CD4-positive, alpha-beta T cell (primary cell): Measurements from ENCODE around the gene ERFE. TPM values are rescaled to one million over a fixed set of nuclear protein-coding genes. Genes with fewer than 3 reads are reported as not detected.

Experiments used
- ATAC-seq: fragments of 200-7000 bp; cut with Tn5 transposase; one replicate; pipeline ENCODE4 v1.10.0; 2022; ENCODE audit warnings: mild to moderate bottlenecking; ENCODE audit not compliant: poor library complexity
- CTCF ChIA-PET: fragments of 350-600 bp; sonication (Branson Sonifier 250); formaldehyde crosslinking; loops from one replicate; lab custom pipeline; 2021; ENCODE audit warnings: antibody characterized with exemption, inconsistent platforms; lab: Charles Lee
- POLR2A ChIA-PET: fragments of 350-600 bp; sonication (Branson Sonifier 250); formaldehyde crosslinking; loops from one replicate; lab custom pipeline; 2021; ENCODE audit warnings: antibody characterized with exemption, inconsistent platforms; lab: Charles Lee
- DNase-seq, 14 experiments: peaks; one replicate each; pipeline ENCODE4 v3.0.0-alpha.2; 2013 to 2020; ENCODE audit warnings: mixed read lengths in 2 of 14
- H3K27ac ChIP-seq, 2 donors: one replicate each; pipeline versions ENCODE4 v1.5.1 to v1.7.0; 2013; ENCODE audit warnings: low read length in 2 of 2, low read depth in 1 of 2, mild to moderate bottlenecking in 1 of 2
- H3K27me3 ChIP-seq, 2 experiments: 1 replicate in 1 of 2; 2 replicates in 1 of 2; pipeline versions ENCODE4 v1.6.1 to v1.7.0; 2013; ENCODE audit warnings: low read length in 2 of 2, control low read depth in 1 of 2, mild to moderate bottlenecking in 1 of 2, moderate library complexity in 1 of 2; ENCODE audit not compliant: insufficient read depth in 2 of 2, control insufficient read depth in 1 of 2
- H3K36me3 ChIP-seq: one replicate; pipeline ENCODE4 v1.6.1; 2013; ENCODE audit warnings: low read length, control low read depth; ENCODE audit not compliant: insufficient read depth
- H3K4me1 ChIP-seq: one replicate; pipeline ENCODE4 v1.6.1; 2013; ENCODE audit warnings: low read length, control low read depth; ENCODE audit not compliant: insufficient read depth
- H3K4me3 ChIP-seq: one replicate; pipeline ENCODE4 v1.5.1; 2013; ENCODE audit warnings: mild to moderate bottlenecking, low read length, moderate library complexity
- H3K9me3 ChIP-seq, 2 experiments: 1 replicate in 1 of 2; 2 replicates in 1 of 2; pipeline versions ENCODE4 v1.6.1 to v1.7.0; 2013; ENCODE audit warnings: low read length in 2 of 2, mild to moderate bottlenecking in 2 of 2, control low read depth in 1 of 2, moderate library complexity in 1 of 2; ENCODE audit not compliant: control insufficient read depth in 1 of 2, insufficient read depth in 1 of 2
- H3K27ac Mint-ChIP-seq: one replicate; pipeline ENCODE4 v1.8.0; 2020; ENCODE audit warnings: mixed read lengths
- H3K27me3 Mint-ChIP-seq: one replicate; pipeline ENCODE4 v1.8.0; 2021; ENCODE audit warnings: mixed read lengths
- H3K36me3 Mint-ChIP-seq: one replicate; pipeline ENCODE4 v1.8.0; 2021; ENCODE audit warnings: low read depth, mixed read lengths
- H3K4me1 Mint-ChIP-seq: one replicate; pipeline ENCODE4 v1.8.0; 2021; ENCODE audit warnings: low read depth, mixed read lengths
- H3K4me3 Mint-ChIP-seq: one replicate; pipeline ENCODE4 v1.8.0; 2020; ENCODE audit warnings: mild to moderate bottlenecking, mixed read lengths
- H3K9me3 Mint-ChIP-seq: one replicate; pipeline ENCODE4 v1.8.0; 2020; ENCODE audit warnings: mixed read lengths
- intact Hi-C, 2 experiments: fragments of 100-400 bp; cut with DNase I in 1 of 2; cut with micrococcal nuclease in 1 of 2; formaldehyde crosslinking; loops; one replicate each; pipeline versions ENCODE4 v1.15.1 to v1.9.0; 2023 to 2025; cut with DNase I, micrococcal nuclease
- total RNA-seq, 174 experiments: library from RNA in 2 of 174; stranded (reverse) in 2 of 174; gene quantifications; one replicate each; pipeline ENCODE4 v1.2.3 and lab custom pipeline; 2021 to 2026
- TF ChIP-seq, protein P1 (sequence below): fragments of 200-600 bp; IDR thresholded peaks from one replicate; pipeline ENCODE4 v1.8.0; 2022; ENCODE audit warnings: antibody characterized with exemption, mild to moderate bottlenecking

ERFE gene
- total RNA-seq, 2 experiments from 2014 or later: not detected

DNA sequence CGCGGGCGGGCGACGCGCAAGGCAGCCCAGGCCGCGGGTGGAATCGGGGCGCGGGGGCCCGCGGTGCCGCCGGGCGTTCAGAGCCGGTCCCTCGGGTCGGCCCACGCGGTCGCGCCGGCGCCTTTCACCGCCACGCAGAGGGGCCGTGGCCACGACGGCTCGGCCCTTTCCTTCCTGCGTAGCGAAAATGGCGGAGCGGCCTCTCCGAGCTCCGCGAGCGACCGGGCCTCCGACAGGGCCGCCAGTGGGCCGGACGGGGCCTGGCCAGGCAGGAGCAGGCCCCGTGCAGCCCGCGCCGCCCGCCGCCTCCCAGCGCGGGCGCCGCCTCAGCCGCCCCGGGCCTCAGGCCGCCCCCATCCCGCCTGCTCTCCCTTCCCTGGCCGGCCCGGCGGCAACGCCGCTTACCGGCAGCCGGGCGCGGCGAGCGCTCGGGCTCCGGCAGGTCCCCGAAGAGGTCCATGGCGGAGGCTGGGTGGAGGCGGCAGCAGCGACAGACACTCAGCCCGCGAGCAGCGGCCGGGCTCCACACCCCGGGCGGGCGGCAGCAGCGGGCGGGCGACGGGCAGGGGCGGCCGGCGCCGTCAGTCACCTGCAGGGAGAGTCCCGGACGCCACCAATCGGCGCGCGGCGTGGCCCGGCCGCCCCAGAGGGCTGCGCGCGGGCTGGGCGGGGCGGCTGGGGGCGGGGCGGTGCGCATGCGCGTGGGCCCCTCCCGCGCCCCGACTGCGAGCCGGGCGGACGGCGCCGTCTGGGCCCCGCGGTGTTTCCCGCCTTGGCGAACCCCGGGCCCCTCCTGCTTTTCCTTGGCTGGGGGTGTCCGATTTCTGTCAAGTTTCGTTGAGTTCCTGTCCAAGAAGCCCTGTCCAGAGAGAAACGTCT lies 44.6 kb downstream of the ERFE start, which contains the start of gene ILKAP:
Gene ILKAP (minus strand): TSS at position 602 of the 879 bp plus-strand sequence. CDS start 142 bp downstream, at position 460.
- DNase-seq: peak; percentile 83 to 97 (median 89)
- Histone ChIP-seq H3K4me1 (peaks cover 34% of the 10 kb centered on the region), H3K36me3 (no peaks in the 10 kb centered on the region), H3K4me3 (peak within 1 kb of the TSS; percentile 70), H3K27ac (peak within 1 kb of the TSS; percentile 77 to 79), H3K27me3 (no peaks in the 10 kb centered on the region), H3K9me3 (no peaks in the 10 kb centered on the region)
- Mint-ChIP-seq H3K27me3 (no peaks in the 10 kb centered on the region), H3K4me3 (peak within 1 kb of the TSS; percentile 95), H3K9me3 (no peaks in the 10 kb centered on the region), H3K27ac (peak within 1 kb of the TSS; percentile 91), H3K4me1 (peaks cover 40% of the 10 kb centered on the region), H3K36me3 (peaks cover 13% of the 10 kb centered on the region)
- TF ChIP-seq, protein P1, sequence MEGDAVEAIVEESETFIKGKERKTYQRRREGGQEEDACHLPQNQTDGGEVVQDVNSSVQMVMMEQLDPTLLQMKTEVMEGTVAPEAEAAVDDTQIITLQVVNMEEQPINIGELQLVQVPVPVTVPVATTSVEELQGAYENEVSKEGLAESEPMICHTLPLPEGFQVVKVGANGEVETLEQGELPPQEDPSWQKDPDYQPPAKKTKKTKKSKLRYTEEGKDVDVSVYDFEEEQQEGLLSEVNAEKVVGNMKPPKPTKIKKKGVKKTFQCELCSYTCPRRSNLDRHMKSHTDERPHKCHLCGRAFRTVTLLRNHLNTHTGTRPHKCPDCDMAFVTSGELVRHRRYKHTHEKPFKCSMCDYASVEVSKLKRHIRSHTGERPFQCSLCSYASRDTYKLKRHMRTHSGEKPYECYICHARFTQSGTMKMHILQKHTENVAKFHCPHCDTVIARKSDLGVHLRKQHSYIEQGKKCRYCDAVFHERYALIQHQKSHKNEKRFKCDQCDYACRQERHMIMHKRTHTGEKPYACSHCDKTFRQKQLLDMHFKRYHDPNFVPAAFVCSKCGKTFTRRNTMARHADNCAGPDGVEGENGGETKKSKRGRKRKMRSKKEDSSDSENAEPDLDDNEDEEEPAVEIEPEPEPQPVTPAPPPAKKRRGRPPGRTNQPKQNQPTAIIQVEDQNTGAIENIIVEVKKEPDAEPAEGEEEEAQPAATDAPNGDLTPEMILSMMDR: no peak
- ChIA-PET POLR2A (interaction anchor here (0.8 to 2.6 kb wide), 10 partner anchors 16 to 235 kb away, joined by 3 to 18 read pairs (median 4); partner anchors contain the start of genes PER2 and SCLY), CTCF (interaction anchor here (1.4 to 1.5 kb wide), 2 partner anchors 28 to 60 kb away, joined by 3 to 4 read pairs; no protein-coding TSS in a partner anchor)
- ATAC-seq: peak; percentile 97
- intact Hi-C loops: loop anchor here (1.0 to 10.0 kb wide), 6 partner anchors 27 to 509 kb away; partner anchors contain the start of genes ASB1 (in 1 of the 2), PER2 (in 1 of the 2), SCLY (in 1 of the 2) and UBE2F (in 1 of the 2)

DNA sequence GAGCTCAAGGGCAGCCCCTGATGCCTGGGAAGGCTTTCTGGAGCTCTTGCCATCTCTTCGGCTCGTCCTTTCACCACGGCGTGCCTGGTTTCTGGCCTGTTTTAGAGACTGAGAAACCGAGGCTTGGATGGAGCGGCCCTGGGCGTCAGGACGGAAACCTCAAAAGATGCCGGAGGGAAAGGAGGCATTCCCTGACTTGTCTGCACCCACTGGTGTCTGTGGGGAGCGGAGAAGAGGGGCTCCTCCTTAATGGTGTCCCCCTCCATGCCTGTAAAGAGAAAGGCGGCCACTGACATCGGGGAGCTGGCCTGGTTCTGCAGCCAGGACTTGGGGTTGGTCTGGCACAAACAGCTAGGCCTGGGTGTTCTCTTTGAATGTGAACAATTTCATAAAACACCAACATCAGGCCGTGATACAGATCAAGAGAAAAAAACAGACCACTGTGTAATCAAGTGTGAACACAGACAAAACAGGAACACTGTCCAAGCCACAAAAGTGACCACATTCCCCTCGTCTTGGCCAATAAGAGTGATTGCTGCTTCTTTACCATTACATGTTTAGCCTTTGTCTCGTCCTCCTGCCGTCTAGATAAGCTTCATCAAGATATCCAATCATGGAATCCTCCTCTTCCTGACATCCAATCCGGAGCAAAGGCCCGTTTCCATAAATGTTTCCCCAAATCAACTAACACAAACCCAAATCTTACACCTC lies 45.4 kb downstream of the ERFE start:
- intact Hi-C loops: loop anchor here (1.0 to 10.0 kb wide), 6 partner anchors 27 to 509 kb away; partner anchors contain the start of genes ASB1 (in 1 of the 2), PER2 (in 1 of the 2), SCLY (in 1 of the 2) and UBE2F (in 1 of the 2)
- H3K27me3 ChIP-seq: no peaks in the 10 kb centered on the region
- H3K27me3 Mint-ChIP-seq: no peaks in the 10 kb centered on the region
- TF ChIP-seq, protein P1: no peak
- peak overlapping the region; percentile 77 to 79 for H3K27ac ChIP-seq
- peaks cover 32% of the 10 kb centered on the region for H3K4me1 Mint-ChIP-seq
- ChIA-PET CTCF (interaction anchor here (0.8 kb wide), 1 partner anchor 35 kb away, joined by 3 read pairs; no protein-coding TSS in a partner anchor), POLR2A (interaction anchor here (0.8 to 2.6 kb wide), 7 partner anchors 17 to 143 kb away, joined by 3 to 18 read pairs (median 5); partner anchors contain the start of genes PER2 and SCLY)
- H3K4me3 ChIP-seq: peak overlapping the region; percentile 52
- H3K9me3 ChIP-seq: no peaks in the 10 kb centered on the region
- peak in 1 of 14 experiments; percentile 17 for DNase-seq
- H3K27ac Mint-ChIP-seq: peak overlapping the region; percentile 86
- no peak for ATAC-seq
- H3K4me1 ChIP-seq: peaks cover 33% of the 10 kb centered on the region
- H3K36me3 ChIP-seq: no peaks in the 10 kb centered on the region
- peak overlapping the region; percentile 90 for H3K4me3 Mint-ChIP-seq
- H3K9me3 Mint-ChIP-seq: no peaks in the 10 kb centered on the region
- peaks cover 9% of the 10 kb centered on the region for H3K36me3 Mint-ChIP-seq

DNA sequence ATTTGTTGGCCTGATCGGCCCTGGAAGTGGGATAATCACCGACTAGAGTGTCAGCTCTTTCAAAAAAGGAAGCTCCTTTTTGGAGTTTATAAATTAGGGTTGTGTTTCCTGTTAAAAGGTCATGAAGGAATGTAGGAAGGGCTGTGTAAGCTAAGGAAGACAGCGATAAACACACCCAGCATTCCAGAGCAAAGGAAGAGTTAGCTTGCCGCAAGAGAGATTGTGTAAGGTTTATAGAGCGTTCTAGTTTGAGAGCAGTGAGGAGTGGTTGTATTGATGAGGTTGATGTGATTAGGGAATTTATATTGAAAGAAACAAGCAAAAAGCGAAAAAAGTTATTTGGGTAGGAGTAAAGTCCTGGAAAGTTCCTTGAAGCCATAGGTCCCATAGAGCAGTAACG lies 48.2 kb downstream of the ERFE start:
- CTCF ChIA-PET: no interaction called here

More for the DNA sequence above, 48.2 kb downstream of the ERFE start:
- H3K4me1 Mint-ChIP-seq: peaks cover 7% of the 10 kb centered on the region
- no peaks in the 10 kb centered on the region for H3K9me3 ChIP-seq
- H3K27ac ChIP-seq: no peak overlapping the region
- DNase-seq (no peak), ATAC-seq (no peak)
- no peaks in the 10 kb centered on the region for H3K9me3 Mint-ChIP-seq
- H3K4me1 ChIP-seq: peaks cover 14% of the 10 kb centered on the region
- TF ChIP-seq, protein P1: no peak
- POLR2A ChIA-PET: no interaction called here
- peaks cover 8% of the 10 kb centered on the region for H3K36me3 Mint-ChIP-seq
- no peak overlapping the region for H3K27ac Mint-ChIP-seq
- no peaks in the 10 kb centered on the region for H3K36me3 ChIP-seq
- H3K27me3 ChIP-seq: peaks cover 0 to 2% of the 10 kb centered on the region in 2 experiments
- no peaks in the 10 kb centered on the region for H3K27me3 Mint-ChIP-seq
- intact Hi-C loops: loop anchor here in 1 of 2 experiments (10.0 kb wide), 2 partner anchors 218 to 512 kb away; partner anchors contain the start of gene ASB1
- no peak overlapping the region for H3K4me3 ChIP-seq
- H3K4me3 Mint-ChIP-seq: no peak overlapping the region
